Mesothelial cell of epicardium (in vitro differentiated cells): ENCODE data around the gene ETNK2. TPM values are rescaled to one million over a fixed set of nuclear protein-coding genes. Genes with fewer than 3 reads are reported as not detected.

Experiments
- DNase-seq, 2 experiments: peaks; one replicate each; pipeline ENCODE4 v3.0.0; 2021; ENCODE audit warnings: low spot score in 2 of 2; ENCODE audit not compliant: unreplicated experiment in 2 of 2
- H3K27ac Mint-ChIP-seq: 2 replicates; pipeline ENCODE4 v1.8.0; 2021; ENCODE audit warnings: mixed read lengths
- H3K27me3 Mint-ChIP-seq: 2 replicates; pipeline ENCODE4 v1.8.0; 2021; ENCODE audit warnings: low read depth, mixed read lengths
- H3K36me3 Mint-ChIP-seq: 2 replicates; pipeline ENCODE4 v1.8.0; 2021; ENCODE audit warnings: mixed read lengths
- H3K4me1 Mint-ChIP-seq: 2 replicates; pipeline ENCODE4 v1.8.0; 2021; ENCODE audit warnings: mixed read lengths
- H3K4me3 Mint-ChIP-seq: 2 replicates; pipeline ENCODE4 v1.8.0; 2021; ENCODE audit warnings: mild to moderate bottlenecking, moderate library complexity, mixed read lengths
- H3K9me3 Mint-ChIP-seq: 2 replicates; pipeline ENCODE4 v1.8.0; 2021; ENCODE audit warnings: mixed read lengths
- total RNA-seq: library from RNA; stranded (reverse); gene quantifications from 3 replicates; pipeline ENCODE4 v1.2.1, GENCODE V29; 2021
- TF ChIP-seq, protein P1 (sequence below): fragments of 200-600 bp; sonication (generic); IDR thresholded peaks from one replicate; pipeline ENCODE4 v1.5.0; 2021; ENCODE audit warnings: antibody characterized with exemption; ENCODE audit not compliant: unreplicated experiment

ETNK2 gene
- total RNA-seq, 1 donor from 2014 or later: 19.2 TPM

GRCh38 chr1:204096931-204097330 lies 54.9 kb downstream of the ETNK2 start:
- TF ChIP-seq, protein P1, sequence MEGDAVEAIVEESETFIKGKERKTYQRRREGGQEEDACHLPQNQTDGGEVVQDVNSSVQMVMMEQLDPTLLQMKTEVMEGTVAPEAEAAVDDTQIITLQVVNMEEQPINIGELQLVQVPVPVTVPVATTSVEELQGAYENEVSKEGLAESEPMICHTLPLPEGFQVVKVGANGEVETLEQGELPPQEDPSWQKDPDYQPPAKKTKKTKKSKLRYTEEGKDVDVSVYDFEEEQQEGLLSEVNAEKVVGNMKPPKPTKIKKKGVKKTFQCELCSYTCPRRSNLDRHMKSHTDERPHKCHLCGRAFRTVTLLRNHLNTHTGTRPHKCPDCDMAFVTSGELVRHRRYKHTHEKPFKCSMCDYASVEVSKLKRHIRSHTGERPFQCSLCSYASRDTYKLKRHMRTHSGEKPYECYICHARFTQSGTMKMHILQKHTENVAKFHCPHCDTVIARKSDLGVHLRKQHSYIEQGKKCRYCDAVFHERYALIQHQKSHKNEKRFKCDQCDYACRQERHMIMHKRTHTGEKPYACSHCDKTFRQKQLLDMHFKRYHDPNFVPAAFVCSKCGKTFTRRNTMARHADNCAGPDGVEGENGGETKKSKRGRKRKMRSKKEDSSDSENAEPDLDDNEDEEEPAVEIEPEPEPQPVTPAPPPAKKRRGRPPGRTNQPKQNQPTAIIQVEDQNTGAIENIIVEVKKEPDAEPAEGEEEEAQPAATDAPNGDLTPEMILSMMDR: no peak
- no peaks in the 10 kb centered on the region for H3K9me3 Mint-ChIP-seq
- H3K27me3 Mint-ChIP-seq: no peaks in the 10 kb centered on the region
- no peaks in the 10 kb centered on the region for H3K36me3 Mint-ChIP-seq
- no peak overlapping the region for H3K4me3 Mint-ChIP-seq
- H3K27ac Mint-ChIP-seq: no peak overlapping the region
- peaks cover 29% of the 10 kb centered on the region for H3K4me1 Mint-ChIP-seq
- no peak for DNase-seq

- no peaks in the 10 kb centered on the region for H3K9me3 Mint-ChIP-seq
- H3K27me3 Mint-ChIP-seq: no peaks in the 10 kb centered on the region
- TF ChIP-seq, protein P1: no peak
- H3K27ac Mint-ChIP-seq: peak overlapping the region; percentile 25
- H3K36me3 Mint-ChIP-seq: no peaks in the 10 kb centered on the region
- no peak for DNase-seq
- no peak overlapping the region for H3K4me3 Mint-ChIP-seq
- H3K4me1 Mint-ChIP-seq: peaks cover 29% of the 10 kb centered on the region
Measured at GRCh38 chr1:204094856-204095634, 56.8 kb downstream of the ETNK2 start.

DNA sequence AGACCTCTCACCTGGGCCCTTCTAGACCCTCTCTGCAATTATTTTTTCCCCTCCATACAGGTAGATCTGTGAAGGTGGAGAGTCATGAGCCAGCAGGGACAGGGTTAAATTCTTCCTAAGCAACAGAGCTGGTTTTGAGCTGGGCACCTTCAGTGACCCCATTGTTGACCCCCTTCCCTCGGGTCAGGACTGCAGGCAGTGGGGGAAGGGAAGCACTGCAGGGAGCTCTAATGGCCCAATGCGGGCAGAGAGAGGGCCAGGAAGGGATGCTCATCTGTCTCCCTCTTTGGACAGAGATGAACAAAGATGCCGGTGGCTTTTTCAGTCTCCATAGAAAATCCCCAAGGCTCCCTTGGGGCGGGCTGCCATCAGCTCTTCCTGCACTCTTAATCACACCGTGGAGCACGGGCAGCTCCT lies 57.5 kb downstream of the ETNK2 start:
- peaks cover 35% of the 10 kb centered on the region for H3K4me1 Mint-ChIP-seq
- H3K4me3 Mint-ChIP-seq: no peak overlapping the region
- no peak for DNase-seq
- H3K27me3 Mint-ChIP-seq: no peaks in the 10 kb centered on the region
- no peaks in the 10 kb centered on the region for H3K36me3 Mint-ChIP-seq
- TF ChIP-seq, protein P1: no peak
- H3K27ac Mint-ChIP-seq: peak overlapping the region; percentile 25
- no peaks in the 10 kb centered on the region for H3K9me3 Mint-ChIP-seq

DNA sequence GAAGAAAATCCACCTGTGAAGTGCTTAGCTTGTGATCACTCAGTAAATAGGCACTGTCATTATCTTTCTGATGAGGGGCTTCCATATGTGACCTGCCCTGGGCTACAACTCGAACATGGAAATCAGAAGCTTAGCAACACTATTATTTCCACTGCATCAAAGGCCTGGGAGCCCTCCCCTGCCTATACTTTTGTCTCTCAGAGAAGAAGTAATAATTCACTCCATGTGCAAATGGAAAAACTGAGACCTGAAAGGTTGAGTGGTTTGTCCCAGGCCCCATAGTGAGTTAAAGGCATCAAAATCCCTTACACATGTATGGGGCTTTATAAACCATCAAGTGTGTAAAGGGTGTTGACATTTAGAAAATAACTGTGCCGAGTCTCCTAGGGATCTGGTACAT lies 58.1 kb downstream of the ETNK2 start:
- Mint-ChIP-seq H3K27me3 (no peaks in the 10 kb centered on the region), H3K9me3 (no peaks in the 10 kb centered on the region), H3K4me1 (peaks cover 40% of the 10 kb centered on the region), H3K36me3 (no peaks in the 10 kb centered on the region), H3K27ac (no peak overlapping the region), H3K4me3 (no peak overlapping the region)
- DNase-seq: no peak
- TF ChIP-seq, protein P1: no peak

DNA sequence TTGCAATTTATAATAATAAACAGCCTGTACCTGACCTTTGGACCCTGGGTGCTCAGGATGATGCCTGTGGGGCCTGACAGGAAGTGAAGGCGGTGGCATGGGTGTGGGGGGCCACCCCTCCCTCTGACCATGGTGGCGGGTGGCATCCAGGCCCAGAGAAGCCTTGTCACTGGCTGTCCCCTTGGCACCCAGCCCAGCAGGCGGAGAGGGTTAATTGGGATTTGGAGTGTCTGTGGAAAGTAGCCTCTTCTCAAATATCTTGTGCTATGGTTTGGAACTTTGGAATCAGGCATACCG lies 58.5 kb downstream of the ETNK2 start:
- TF ChIP-seq, protein P1: no peak
- H3K27me3 Mint-ChIP-seq: no peaks in the 10 kb centered on the region
- DNase-seq: no peak
- H3K4me1 Mint-ChIP-seq: peaks cover 45% of the 10 kb centered on the region
- H3K27ac Mint-ChIP-seq: no peak overlapping the region
- H3K4me3 Mint-ChIP-seq: no peak overlapping the region
- H3K36me3 Mint-ChIP-seq: no peaks in the 10 kb centered on the region
- no peaks in the 10 kb centered on the region for H3K9me3 Mint-ChIP-seq
